Osteoblast (primary cell): Measurements from ENCODE around the gene BASP1. TPM values are rescaled to one million over a fixed set of nuclear protein-coding genes. Genes with fewer than 3 reads are reported as not detected.
A peak's percentile ranks its signal among the peaks of the same experiment; 100 is the strongest.
"Not testable (repeated sequence)": the region's sequence is repeated elsewhere in the genome, so short reads cannot be mapped to it uniquely, and the experiment has no call there.

Experiments used
- DNase-seq: peaks from one replicate; pipeline ENCODE4 v3.0.0; 2011; ENCODE audit warnings: low spot score, mixed read lengths; ENCODE audit not compliant: insufficient read length; ENCODE audit errors: missing footprints
- H2AFZ ChIP-seq: 2 replicates; pipeline ENCODE4 v1.6.0; 2011; ENCODE audit warnings: mild to moderate bottlenecking, low read length
- H3K27ac ChIP-seq: 2 replicates; pipeline ENCODE4 v1.5.1; 2011; ENCODE audit warnings: mild to moderate bottlenecking, low read depth, low read length, moderate library complexity
- H3K27me3 ChIP-seq: 2 replicates; pipeline ENCODE4 v1.6.0; 2012; ENCODE audit warnings: mild to moderate bottlenecking, control low read depth, inconsistent platforms, low read length, moderate library complexity; ENCODE audit not compliant: insufficient read depth
- H3K36me3 ChIP-seq: 2 replicates; pipeline ENCODE4 v1.5.1; 2011; ENCODE audit warnings: mild to moderate bottlenecking, low read length, control low read depth, moderate library complexity; ENCODE audit not compliant: insufficient read depth
- H3K4me1 ChIP-seq: 2 replicates; pipeline ENCODE4 v1.5.1; 2011; ENCODE audit warnings: mild to moderate bottlenecking, low read length, control low read depth, moderate library complexity; ENCODE audit not compliant: insufficient read depth
- H3K4me2 ChIP-seq: 2 replicates; pipeline ENCODE4 v1.6.0; 2011; ENCODE audit warnings: mild to moderate bottlenecking, low read length; ENCODE audit not compliant: insufficient read depth
- H3K4me3 ChIP-seq: fragments of 200-600 bp; sonication (generic); 3 replicates; pipeline ENCODE4 v1.5.1; 2012; ENCODE audit warnings: mild to moderate bottlenecking, low read length, inconsistent platforms; ENCODE audit not compliant: insufficient read depth
- H3K79me2 ChIP-seq: 2 replicates; pipeline ENCODE4 v1.6.0; 2012; ENCODE audit warnings: mild to moderate bottlenecking, low read length, control low read depth, inconsistent platforms; ENCODE audit not compliant: insufficient read depth
- H3K9me3 ChIP-seq: 2 replicates; pipeline ENCODE4 v1.5.1; 2011; ENCODE audit warnings: low read depth, low read length, control low read depth
- H4K20me1 ChIP-seq: 2 replicates; pipeline ENCODE4 v1.6.0; 2012; ENCODE audit warnings: mild to moderate bottlenecking, low read length, control low read depth; ENCODE audit not compliant: insufficient read depth
- total RNA-seq: library from RNA; depleted of rRNA; stranded (reverse); fragments of >200 nt; gene quantifications from 2 replicates; pipeline ENCODE4 v1.2.3, GENCODE V29; 2012
- TF ChIP-seq, protein P1 (sequence below): IDR thresholded peaks from 2 replicates; pipeline ENCODE4 v1.5.1; 2011; ENCODE audit warnings: mild to moderate bottlenecking, low read depth, low read length, moderate library complexity; ENCODE audit errors: extremely low read depth

The BASP1 gene
- total RNA-seq, 1 donor = 242 TPM

DNA sequence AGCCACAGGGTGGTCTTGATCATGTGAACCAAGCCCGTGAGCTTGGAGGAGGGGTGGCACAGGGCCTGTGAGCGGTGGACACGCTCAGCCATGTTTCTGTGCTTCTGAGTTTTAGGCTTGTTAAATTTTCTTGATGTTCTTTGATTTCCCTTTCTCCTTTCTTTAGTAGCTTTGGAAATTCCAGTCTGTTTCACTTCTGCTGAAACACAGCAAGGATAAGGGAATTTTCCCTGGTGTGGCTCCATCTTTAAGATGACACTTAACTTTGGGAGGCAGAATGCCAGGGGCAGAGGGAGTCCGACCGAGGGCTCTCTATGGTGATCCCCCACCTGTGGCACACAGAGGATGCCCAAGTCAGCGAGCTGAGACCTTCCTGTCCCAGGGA is 29.7 kb upstream of the BASP1 start:
- peaks cover 63% of the 10 kb centered on the region for H3K4me1 ChIP-seq
- no peaks in the 10 kb centered on the region for H3K79me2 ChIP-seq
- peak overlapping the region; percentile 98 for H3K27ac ChIP-seq
- no peaks in the 10 kb centered on the region for H3K9me3 ChIP-seq
- no peak overlapping the region for H3K4me3 ChIP-seq
- no peak overlapping the region for H3K4me2 ChIP-seq
- TF ChIP-seq, protein P1, sequence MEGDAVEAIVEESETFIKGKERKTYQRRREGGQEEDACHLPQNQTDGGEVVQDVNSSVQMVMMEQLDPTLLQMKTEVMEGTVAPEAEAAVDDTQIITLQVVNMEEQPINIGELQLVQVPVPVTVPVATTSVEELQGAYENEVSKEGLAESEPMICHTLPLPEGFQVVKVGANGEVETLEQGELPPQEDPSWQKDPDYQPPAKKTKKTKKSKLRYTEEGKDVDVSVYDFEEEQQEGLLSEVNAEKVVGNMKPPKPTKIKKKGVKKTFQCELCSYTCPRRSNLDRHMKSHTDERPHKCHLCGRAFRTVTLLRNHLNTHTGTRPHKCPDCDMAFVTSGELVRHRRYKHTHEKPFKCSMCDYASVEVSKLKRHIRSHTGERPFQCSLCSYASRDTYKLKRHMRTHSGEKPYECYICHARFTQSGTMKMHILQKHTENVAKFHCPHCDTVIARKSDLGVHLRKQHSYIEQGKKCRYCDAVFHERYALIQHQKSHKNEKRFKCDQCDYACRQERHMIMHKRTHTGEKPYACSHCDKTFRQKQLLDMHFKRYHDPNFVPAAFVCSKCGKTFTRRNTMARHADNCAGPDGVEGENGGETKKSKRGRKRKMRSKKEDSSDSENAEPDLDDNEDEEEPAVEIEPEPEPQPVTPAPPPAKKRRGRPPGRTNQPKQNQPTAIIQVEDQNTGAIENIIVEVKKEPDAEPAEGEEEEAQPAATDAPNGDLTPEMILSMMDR = no peak
- no peaks in the 10 kb centered on the region for H3K36me3 ChIP-seq
- peak overlapping the region; percentile 64 for H2AFZ ChIP-seq
- H4K20me1 ChIP-seq = no peaks in the 10 kb centered on the region
- H3K27me3 ChIP-seq = no peaks in the 10 kb centered on the region
- no peak for DNase-seq

- Histone ChIP-seq H3K4me3 (no peak overlapping the region), H3K27ac (peak overlapping the region; percentile 65), H3K4me1 (peaks cover 61% of the 10 kb centered on the region), H3K27me3 (no peaks in the 10 kb centered on the region), H4K20me1 (no peaks in the 10 kb centered on the region), H3K9me3 (no peaks in the 10 kb centered on the region), H3K79me2 (no peaks in the 10 kb centered on the region), H3K36me3 (no peaks in the 10 kb centered on the region), H2AFZ (peak overlapping the region; percentile 82), H3K4me2 (peak overlapping the region; percentile 51)
- no peak for DNase-seq
- TF ChIP-seq, protein P1 = peak; percentile 87
Observed at GRCh38 chr5:17189381-17190036, 27.9 kb upstream of the BASP1 start.

- Histone ChIP-seq H2AFZ (no peak overlapping the region), H3K27me3 (no peaks in the 10 kb centered on the region), H4K20me1 (no peaks in the 10 kb centered on the region), H3K27ac (peak overlapping the region; percentile 65), H3K4me2 (peak overlapping the region; percentile 51), H3K36me3 (no peaks in the 10 kb centered on the region), H3K9me3 (no peaks in the 10 kb centered on the region), H3K79me2 (no peaks in the 10 kb centered on the region), H3K4me3 (peak overlapping the region; percentile 19), H3K4me1 (peaks cover 55% of the 10 kb centered on the region)
- DNase-seq = no peak
- TF ChIP-seq, protein P1 = peak; percentile 92
Observed at GRCh38 chr5:17190242-17190778, 27.1 kb upstream of the BASP1 start.

DNA sequence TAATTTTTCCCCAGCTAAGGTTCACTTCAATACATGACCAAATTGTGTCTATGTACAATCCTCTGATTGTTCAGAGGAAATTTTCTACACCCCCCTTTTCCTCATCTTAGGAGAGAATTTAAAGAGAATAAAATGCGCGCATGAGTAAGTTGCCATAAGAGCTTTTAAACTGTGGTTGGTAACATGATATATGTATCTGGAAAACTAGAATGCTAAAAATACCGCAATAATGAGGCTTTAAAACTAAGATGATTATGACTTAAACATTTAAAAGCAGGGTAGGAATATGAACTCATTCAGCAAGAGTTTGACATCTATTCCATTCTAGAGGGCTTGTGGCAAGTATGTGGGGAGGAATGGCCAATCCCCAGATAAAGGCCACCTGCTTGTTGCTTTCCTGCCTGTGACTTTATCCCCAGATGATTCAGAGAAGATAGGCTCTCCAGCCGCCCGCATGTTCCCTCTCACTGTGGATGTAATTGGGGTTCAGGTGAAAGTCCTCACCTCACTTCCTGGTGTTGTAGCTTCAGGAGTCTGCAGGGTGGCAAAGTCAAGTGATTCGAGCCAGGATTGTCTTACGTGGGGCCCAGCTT is 26.5 kb upstream of the BASP1 start:
- peak overlapping the region; percentile 51 for H3K4me2 ChIP-seq
- no peak overlapping the region for H3K4me3 ChIP-seq
- DNase-seq = no peak
- TF ChIP-seq, protein P1 = no peak
- H3K27me3 ChIP-seq = no peaks in the 10 kb centered on the region
- H3K27ac ChIP-seq = peak overlapping the region; percentile 65
- no peaks in the 10 kb centered on the region for H3K79me2 ChIP-seq
- no peaks in the 10 kb centered on the region for H3K9me3 ChIP-seq
- H4K20me1 ChIP-seq = no peaks in the 10 kb centered on the region
- H3K4me1 ChIP-seq = peaks cover 51% of the 10 kb centered on the region
- H3K36me3 ChIP-seq = no peaks in the 10 kb centered on the region
- H2AFZ ChIP-seq = no peak overlapping the region

- H3K27me3 ChIP-seq, H3K9me3 ChIP-seq: not testable (repeated sequence)
- H3K4me2 ChIP-seq = peak overlapping the region; percentile 49
Observed at GRCh38 chr5:17191574-17191973, 25.9 kb upstream of the BASP1 start.

More at GRCh38 chr5:17191574-17191973, 25.9 kb upstream of the BASP1 start:
- not testable (repeated sequence) for DNase-seq, H3K27ac ChIP-seq, H3K79me2 ChIP-seq, H3K36me3 ChIP-seq, H2AFZ ChIP-seq, H3K4me3 ChIP-seq, H4K20me1 ChIP-seq
- H3K4me1 ChIP-seq = peaks cover 44% of the 10 kb centered on the region
